ENCODE results near the gene ARL3.
"Not testable (repeated sequence)": the region's sequence is repeated elsewhere in the genome, so short reads cannot be mapped to it uniquely, and the experiment has no call there.

ARL3 gene

DNA sequence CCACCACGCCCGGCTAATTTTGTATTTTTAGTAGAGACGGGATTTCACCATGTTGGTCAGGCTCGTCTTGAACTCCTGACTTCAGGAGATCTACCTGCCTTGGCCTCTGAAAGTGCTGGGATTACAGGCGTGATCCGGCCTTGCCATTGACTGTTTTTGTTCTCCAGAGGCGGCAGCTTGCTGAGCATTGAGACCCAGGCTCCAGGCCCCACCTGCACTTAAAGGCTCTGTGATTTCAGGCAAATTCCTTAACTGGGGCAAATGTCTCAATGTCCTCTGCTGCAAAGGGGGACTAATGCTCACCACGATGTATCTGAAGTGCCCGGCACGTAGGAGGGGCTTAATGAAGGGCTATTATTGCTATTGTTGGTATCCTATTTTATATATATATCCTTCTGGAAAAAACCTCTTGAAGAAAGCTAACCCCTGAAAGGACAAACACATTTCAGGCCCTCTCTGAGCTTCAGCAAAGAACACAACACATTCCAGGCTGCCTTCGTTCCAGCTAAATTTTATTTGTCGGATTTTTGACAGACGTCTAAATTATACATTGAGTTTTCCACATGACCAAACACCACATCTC, 40.9 kb downstream of the ARL3 start:
- no peak for DNase-seq (ENCODE audit: low spot score)

GRCh38 chr10:102670871-102671434, 43.2 kb downstream of the ARL3 start:
- no peak for DNase-seq (ENCODE audit: low spot score)

DNA sequence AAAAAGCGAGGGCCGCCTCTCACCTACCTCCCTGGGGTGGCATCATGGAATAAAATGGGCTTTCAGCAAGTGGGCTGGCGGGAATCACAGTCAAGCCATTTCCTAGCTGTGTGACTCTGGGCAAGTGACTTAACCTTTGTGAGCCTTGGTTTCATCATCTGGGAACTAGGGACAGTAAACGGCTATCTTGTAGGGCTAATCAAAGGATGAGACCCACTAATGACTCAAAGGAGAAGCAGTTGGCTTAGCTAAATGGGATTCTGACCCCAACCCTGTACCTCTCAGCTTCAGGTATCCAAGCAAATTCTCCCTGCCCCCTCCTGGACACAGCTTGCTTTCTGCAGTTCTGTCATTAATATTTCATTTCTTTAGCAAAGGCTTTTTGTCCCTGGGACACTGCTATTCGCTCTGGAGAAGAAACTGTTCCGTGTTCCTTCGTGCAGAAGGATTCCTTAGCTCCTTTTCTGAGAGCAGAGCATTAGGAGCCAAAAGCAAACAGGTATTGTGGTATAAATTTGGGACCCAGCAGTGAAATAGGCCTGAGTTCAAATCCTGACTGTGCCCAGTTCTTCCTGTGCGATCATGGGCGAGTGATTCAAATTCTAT, 44.0 kb downstream of the ARL3 start:
- DNase-seq (ENCODE audit: low spot score): no peak

- peak; percentile 35 for DNase-seq (ENCODE audit: low spot score)
These were observed 44.8 kb downstream of the ARL3 start for GRCh38 chr10:102669206-102670064.

DNA sequence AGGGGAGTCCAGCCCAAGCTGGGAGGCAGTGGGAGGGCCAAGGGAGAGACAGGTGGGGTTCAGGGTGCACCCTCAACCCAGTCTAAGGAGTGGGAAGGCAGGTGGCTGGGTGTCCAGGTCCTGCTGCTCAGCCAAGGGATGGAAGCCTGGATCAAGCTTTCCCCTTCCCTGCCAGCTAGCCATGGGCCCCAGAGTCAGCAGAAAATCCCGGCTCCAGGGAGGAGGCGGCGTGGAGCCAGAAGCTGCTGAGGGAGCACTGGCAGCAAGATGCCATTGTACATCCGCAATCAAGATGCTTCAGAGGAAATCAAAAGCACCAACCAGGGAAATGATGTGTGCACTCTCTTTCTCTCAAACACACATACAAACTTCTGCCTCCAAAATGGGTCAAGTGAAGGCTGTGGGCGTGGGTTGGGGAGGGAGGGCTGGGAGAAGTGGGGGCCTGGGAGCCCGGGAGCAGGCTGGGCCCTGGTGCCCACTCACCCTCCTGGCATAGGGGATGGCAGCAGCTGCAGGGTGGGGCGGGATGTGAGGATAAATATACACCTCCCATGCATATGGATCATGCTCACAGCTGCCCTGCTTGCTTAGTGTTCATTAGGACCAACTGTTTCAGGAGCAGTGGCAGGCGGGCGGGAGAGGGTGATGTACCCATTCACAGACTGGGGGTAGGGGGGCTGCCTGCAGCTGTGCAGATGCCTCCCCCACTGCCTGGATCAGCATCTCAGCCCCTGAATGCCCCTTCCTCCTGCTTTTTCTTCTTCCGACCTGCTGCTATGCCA, 45.7 kb downstream of the ARL3 start:
- DNase-seq (ENCODE audit: low spot score): no peak

GRCh38 chr10:102667411-102667810, 46.8 kb downstream of the ARL3 start:
- not testable (repeated sequence) for DNase-seq (ENCODE audit: low spot score)

- DNase-seq (ENCODE audit: low spot score): no peak
These were observed 48.2 kb downstream of the ARL3 start for GRCh38 chr10:102665904-102666509.

DNA sequence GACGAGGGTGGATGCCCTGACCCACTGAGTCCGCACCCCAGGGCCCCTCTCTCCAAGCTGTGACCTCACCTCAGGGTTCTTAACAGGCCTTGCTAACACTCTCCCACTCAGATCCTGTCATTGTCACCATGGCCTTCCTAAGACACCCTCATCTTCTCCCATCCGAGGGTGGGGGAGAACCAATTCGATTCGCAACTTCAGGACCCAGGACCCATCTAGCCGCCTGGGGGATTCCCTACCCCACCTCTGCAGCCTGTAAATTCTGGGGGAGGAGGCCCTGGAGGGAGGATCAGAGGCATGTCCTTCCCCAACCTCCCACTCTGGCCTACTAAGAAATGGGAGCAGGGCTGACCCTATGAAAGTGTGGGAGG, 52.6 kb downstream of the ARL3 start:
- no peak for DNase-seq (ENCODE audit: low spot score)

GRCh38 chr10:102660888-102661657, 53.1 kb downstream of the ARL3 start:
- DNase-seq (ENCODE audit: low spot score): no peak

GRCh38 chr10:102658802-102659201, 55.4 kb downstream of the ARL3 start:
- no peak for DNase-seq (ENCODE audit: low spot score)

GRCh38 chr10:102657984-102658724, 56.0 kb downstream of the ARL3 start:
- DNase-seq (ENCODE audit: low spot score): no peak

DNA sequence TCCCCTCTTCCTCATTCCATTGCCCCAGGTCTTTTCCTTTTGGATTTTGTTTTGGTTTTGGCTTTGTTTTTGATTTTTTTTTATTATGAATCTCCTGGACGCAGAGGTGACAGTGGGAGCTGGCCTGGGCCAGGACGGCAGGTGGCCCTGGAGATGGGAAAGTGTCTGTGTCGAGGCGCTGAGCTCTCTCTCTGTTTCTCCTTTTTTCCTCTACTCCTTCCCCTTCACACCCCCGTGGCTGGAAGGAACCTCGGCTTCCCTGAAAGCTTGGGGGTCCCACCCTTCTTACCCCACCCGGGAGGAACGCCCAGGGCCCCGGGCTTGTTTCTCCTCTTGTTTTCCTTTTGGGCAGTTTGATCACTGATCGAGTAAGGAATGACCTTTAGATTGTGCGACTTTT, 56.7 kb downstream of the ARL3 start:
- DNase-seq (ENCODE audit: low spot score): no peak

DNA sequence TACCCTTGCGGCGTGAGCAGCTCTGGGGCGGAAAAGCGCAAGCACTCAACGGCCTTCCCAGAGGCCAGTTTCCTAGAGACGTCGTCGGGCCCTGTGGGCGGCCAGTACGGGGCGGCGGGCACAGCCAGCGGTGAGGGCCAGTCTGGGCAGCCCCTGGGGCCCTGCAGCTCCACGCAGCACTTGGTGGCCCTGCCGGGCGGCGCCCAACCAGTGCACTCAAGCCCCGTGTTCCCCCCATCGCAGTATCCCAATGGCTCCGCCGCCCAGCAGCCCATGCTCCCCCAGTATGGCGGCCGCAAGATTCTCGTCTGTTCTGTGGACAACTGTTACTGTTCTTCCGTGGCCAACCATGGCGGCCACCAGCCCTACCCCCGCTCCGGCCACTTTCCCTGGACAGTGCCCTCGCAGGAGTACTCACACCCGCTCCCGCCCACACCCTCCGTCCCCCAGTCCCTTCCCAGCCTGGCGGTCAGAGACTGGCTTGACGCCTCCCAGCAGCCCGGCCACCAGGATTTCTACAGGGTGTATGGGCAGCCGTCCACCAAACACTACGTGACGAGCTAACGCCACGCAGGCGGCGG, 57.3 kb downstream of the ARL3 start:
- no peak for DNase-seq (ENCODE audit: low spot score)

GRCh38 chr10:102656026-102656425, 58.2 kb downstream of the ARL3 start:
- DNase-seq (ENCODE audit: low spot score): no peak

GRCh38 chr10:102654969-102655368, 59.2 kb downstream of the ARL3 start:
- DNase-seq (ENCODE audit: low spot score): no peak

- DNase-seq (ENCODE audit: low spot score): no peak
These were observed 59.6 kb downstream of the ARL3 start for GRCh38 chr10:102654566-102654965.

GRCh38 chr10:102653060-102653459, 61.1 kb downstream of the ARL3 start:
- DNase-seq (ENCODE audit: low spot score): no peak

GRCh38 chr10:102652170-102652916, 61.9 kb downstream of the ARL3 start:
- DNase-seq (ENCODE audit: low spot score): no peak
